GM21528 (cell line): ENCODE results near the gene KRT75.

ENCODE experiments used
- ATAC-seq: cut with Tn5 transposase; IDR thresholded peaks from one replicate; pipeline ENCODE4 v1.9.1; 2021; ENCODE audit warnings: mild to moderate bottlenecking, moderate library complexity; ENCODE audit not compliant: unreplicated experiment, low FRiP score

Gene KRT75

DNA sequence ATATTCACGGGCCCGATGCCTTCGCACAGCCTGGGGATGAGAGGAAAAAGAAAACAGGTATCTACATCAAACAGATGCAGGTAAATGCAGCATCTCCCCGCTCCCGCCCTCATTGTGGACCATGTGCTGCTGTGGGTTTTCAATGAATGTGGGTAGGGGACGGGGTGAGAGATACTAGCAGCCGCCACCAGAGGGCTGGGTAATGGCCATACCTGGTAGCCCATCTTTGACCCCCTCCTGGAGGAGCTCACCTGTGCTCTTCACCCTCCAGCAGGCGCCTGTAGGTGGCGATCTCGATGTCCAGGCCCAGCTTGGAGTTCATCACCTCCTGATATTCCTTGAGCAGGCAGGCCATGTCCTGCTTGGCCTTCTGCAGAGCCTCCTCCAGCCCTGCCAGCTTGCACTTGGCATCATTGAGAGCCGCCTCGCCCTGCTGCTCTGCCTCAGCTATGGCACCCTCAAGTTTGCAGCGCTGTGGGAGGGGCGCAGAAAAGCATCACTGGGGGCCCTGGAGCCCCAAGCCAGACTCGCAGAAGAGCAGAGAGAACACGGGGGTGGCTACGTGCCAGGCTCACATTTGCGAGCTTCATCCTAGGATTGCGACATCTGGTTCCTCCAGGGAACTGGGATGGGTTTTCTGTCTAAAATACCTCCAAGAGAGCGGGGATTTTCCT is 38.3 kb downstream of the KRT75 start:
- no peak for ATAC-seq

DNA sequence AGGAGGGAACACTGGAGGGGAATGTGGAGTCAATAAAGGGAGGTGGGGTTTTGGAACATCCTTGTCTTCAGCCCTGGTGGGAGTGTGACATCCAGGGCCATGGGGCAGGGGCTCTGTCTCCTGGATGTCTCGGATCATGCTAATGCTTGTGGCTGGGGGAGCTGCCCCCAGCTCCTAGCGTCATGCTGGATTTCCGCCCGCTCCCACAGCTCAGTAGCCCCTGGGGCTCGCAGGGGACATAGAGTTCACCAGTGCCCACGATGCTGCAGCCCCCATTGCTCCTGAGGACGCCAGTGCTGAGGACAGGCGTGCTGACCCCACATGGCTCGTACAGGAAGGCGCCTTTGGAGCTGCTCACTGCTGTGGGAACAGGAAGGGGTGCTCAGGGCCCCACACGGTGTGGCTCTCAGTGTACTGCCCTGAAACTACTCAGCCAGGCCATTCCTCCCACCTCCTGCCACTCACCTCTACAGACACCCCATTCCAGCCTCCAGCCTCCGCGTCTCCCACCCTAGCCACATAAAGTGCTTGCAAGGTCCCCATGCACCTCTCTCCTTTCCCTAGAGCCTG is 39.2 kb downstream of the KRT75 start:
- ATAC-seq = no peak

DNA sequence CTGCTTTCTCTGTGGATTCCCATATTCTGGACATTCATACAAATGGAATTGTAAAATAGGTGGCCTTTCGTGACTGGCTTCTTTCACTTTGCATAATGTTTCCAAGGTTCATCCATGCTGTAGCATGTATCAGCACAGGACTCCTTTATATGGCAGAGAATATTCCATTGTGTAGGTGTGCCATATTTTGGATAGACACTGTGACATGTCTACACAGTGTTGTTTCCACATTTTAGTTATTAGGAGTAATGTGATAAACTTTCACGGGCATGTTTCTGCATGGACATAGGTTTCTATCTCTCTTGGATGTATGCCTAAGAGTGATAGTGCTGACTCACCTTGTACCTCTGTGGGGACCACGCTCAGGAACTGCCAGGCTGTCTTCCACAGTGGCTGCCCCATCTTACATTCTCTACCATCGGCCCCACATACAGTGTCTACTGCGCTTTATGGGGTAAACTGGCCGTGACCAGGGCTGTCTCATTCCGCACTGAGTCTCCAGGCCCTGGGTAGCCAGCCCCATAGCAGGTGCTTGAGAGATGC is 41.6 kb downstream of the KRT75 start:
- no peak for ATAC-seq

DNA sequence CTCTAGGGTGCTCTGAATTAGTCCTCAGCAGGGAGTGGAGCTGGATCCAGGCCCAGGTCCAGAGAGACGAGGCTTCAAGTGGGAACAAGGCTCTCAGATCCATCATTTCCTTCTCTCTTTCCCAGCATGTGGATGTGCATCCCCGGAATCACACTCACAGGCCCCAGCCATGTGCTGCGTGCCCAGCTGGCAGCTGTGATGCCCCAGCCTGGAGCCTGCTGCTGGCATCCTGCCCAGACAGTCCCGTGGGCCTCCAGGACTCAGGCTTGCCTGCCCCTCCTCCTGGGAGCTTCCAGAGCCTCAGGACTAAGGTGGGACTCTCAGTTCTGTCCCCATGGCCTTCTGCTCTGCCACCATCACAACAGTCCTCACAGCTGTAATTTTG is 42.6 kb downstream of the KRT75 start:
- no peak for ATAC-seq

DNA sequence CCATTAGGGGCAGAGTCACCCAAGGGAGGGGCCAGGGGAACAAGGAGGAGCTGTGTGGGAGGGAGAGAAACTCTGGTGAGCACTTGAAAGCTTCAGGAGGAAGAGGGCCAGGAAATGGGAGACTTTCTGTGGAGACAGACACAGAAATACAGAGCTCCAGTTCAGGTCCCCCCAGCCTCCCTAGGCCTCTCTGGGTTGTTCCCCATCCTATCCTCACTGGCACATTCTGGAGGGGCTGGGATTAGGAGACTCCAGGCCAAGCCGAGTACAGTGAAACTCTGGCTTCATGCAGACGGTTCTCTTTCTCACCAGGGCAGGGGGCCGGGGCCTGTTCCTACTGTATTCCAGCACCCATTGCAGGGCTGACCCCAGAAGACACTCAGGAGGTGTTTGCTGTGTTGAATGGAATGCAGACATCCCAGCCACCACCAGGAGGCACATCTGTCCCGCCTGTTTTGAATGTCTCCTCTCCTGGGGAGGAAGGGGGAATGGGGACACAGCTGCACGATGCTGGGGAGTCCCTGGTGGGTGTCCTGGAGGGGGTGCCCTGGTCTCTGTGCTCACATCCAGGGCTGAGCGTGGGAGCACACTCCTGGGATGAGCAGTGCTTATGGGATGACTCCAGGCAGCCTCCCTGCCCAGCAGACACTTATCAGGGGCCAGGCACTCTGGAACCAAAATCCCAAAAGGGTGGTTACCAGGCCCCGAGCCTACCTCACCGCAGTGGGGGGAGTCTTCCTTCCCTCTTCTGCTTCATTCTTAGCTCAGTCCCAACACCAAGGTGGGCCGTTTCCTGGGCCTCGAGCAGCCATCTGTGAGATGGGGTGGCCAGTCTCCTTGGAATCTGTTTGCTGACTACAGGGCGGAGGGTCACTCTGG is 43.2 kb downstream of the KRT75 start:
- no peak for ATAC-seq

DNA sequence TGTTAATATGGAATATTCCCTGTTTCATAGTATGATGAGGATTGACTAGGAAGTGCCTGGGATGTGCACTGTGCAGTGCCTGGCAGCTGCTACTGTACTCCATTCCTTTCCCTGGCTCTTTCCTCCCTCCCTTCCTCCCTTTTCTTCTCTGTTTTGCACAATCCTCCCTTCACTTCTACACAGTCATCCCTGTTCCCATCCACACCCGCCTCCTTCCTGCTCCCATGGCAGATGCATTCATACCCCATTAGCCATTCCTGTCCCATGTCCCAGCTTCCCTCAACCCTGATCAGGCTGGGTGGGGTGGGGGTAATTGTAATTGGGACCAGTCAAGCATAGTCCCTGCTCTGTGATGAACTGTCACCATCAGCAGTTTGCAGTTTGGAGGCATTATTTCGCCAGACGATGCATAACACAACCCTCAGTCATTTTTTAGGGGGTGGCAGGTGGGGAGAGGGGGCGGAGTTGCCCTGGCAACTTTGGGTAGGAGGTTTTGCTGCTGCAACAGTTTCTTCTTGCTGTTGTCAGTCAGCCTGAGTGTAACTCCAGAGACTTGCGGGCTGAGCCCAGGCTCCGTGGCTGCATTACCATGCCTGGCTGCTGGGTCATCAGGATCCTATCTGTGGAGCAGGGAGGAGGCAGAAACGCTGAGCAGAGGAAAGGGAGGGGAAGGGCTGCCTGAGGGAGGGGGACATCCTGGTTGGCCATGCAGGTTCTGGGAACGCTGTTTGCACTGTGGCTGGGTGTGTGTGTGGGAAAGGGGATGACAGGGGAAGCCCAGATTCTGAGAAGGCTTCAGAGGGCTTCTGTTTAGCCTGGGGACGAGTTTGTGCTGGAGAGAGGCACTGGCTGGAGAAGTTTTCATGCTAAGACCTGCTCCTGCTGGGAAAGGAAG is 44.6 kb downstream of the KRT75 start:
- ATAC-seq = no peak

DNA sequence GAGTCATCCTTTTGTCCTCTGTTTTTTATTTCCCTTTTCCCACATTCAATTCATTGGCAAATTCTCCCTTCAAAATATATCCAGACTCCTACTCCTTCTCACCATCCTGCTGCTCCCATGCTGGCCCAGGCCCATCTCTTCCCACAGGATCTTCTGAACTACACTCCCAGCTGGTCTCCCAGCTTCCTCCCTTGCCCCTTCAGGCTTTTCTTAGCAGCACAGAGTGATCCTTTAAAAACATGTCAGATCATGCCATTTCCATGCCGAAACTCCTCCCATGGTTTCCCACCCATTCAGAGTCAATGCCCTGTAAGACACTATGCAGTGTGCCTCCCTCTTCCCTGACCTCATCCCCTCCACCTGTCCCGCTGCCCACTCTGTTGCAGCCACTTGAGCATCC is 46.3 kb downstream of the KRT75 start:
- ATAC-seq = no peak

DNA sequence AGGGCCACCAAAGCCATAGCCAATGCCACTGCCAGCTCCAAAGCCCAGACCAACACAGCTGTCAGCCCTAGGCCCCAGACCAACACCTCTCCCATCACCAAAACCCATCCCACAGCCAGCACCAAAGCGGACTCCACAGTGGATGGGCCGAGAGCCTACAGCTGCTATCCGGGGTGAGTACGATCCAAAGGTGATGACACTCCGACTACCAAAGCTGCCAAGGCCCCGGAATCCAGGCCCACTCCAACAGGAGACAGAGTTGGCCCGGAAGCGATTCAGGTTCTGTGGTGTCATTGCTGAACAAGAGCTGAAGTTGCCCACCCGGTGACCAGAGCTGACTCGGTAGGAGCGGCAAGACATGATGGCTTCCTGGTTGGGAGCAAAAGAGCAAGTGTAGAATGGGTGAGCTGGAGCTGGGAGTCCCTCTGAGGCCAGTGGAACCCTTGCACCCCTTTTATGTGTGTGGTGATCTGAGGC is 48.9 kb downstream of the KRT75 start, which contains the start of gene KRT84:
TSS of gene KRT84 (minus strand) at position 427 of the 477 bp plus-strand sequence. CDS start at position 360, 67 bp downstream.
- no peak for ATAC-seq

DNA sequence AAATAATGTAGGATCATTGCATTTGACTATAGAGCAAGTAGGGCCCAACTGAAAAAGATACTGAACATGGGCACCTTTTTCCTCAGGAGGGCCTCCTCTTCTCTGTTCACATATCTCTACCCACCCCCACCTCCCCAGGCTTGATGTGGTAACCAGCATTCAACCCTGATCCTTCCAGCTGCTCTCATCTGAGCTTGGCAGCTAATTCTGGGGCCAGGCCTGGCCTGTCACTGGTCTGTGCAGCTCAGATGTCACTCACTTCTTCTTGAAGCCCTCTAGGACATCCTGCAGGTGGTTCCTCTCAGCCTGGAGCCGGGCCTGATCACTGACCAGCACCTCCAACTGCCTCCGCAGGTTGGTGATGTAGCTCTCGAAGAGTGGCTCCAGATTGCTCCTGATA is 50.8 kb downstream of the KRT75 start:
- no peak for ATAC-seq

DNA sequence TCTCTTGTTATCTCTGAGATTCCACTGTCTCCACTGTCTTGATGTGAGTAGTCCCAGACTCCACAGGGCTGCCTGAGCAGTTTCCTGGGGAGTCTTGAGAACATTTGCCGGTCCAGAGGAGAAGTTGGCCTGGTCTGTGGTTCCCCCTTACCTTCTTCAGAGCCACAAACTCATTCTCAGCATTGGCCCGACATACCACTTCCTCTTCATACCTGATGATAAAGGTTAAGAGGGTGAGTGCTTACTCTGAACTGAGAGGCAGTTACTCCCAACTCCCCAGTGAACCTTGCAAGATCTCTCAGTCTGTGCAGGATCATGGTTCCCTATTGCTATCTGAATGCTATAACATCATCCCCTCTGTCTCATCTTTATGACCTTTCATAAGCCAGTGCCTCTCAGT is 51.3 kb downstream of the KRT75 start:
- no peak for ATAC-seq

DNA sequence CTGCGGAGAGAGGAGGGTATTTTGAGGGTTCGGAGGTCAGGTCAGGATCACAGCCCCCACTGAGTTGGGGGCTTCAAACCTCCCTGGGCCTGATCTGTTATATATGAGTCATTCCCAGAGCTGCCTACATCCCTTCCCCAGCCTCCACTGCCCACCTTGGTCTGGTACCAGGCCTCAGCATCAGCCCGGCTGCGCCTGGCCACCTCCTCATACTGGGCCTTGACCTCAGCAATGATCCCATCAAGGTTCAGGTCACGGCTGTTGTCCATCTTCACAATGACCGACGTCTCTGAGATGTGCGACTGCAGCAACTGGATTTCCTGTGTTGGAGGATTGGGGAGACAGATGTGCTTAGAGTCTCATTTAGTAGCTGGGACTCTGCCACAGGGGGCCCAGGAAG is 53.0 kb downstream of the KRT75 start:
- no peak for ATAC-seq

DNA sequence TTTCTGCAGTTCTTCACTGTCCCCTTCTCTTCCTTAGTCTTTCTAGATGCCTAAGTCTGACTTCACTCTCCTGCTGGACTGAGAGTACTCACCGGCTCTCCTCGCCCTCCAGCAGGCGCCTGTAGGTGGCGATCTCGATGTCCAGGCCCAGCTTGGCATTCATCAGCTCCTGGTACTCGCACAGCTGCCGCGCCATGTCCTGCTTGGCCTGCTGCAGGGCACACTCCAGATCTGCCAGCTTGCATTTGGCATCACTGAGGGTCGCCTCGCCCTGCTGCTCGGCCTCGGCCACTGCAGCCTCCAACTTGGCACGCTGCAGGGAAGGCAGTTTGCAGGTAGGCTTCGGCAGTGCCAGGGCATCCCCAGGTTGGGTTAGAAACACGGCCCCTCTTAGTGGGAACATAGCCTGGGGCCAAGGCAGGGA is 53.9 kb downstream of the KRT75 start:
- no peak for ATAC-seq

DNA sequence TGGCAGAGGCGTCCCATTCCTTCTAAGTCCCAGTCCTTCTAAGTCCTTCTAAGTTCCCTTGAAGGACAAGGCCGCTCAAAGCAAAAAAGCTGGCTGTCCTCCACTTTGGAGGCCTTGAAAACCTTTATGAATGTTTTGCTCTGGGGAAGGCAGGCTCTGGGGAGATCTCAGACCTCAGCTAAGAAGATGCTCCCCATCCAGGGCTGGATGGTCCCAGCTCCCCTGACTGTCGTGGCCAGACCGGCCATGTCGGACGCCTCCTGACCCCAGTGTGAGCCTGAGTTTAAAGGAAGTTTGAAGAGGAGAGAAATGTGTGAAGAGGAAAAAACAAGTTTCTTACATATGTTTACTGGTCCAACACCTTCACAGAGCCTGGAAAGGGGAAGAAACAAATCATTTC is 54.6 kb downstream of the KRT75 start:
- no peak for ATAC-seq

DNA sequence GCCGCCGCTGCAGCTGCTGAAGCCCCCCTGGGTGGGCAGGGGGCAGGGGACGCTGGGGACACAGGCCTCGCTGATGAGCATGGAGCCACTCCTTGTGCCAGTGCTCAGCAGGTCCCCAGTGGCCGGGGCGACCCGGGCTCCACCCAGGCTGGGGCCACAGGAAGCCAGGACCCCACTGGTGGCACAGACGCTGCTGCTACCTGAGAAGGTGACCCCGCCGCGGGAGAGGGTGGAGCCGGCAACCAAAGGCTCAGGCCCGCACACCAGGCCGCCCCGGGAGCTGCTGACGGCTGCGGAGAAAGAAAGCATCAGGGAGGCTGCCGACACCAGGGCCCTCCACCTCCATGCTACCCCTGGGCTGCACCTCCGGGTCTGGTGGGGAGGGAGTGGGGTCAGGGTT is 56.1 kb downstream of the KRT75 start:
- no peak for ATAC-seq

DNA sequence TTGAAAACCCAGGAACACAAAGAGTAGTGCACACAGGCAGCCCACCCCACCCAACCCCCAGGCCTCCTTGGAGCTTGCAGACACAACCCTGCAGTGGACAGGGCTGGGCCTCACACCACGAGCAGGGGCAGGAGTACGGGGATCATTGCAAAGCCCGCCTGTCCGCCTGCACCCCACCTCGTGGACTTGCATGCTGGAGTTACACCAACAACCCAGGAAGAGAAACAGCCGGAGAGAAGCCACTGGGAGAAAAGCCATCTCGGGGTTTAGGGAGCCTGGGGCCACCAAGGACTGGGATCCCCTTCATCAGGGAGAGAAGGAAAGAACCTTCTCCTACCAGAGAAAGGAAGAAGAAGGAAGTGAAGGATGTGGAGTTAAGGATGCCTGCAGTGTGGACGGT is 56.9 kb downstream of the KRT75 start:
- no peak for ATAC-seq
